SK-N-SH (cell line): ENCODE measurements around the gene MRPS26. TPM values are rescaled to one million over a fixed set of nuclear protein-coding genes. Genes with fewer than 3 reads are reported as not detected.

Experiments used
- CTCF ChIA-PET: fragments of 300-600, 350-600 bp; formaldehyde crosslinking; extraction: SDS; loops from one replicate; lab custom pipeline; 2021; lab: Yijun Ruan, JAX
- POLR2A ChIA-PET: fragments of 350-600 bp; sonication (Branson Sonifier 250); formaldehyde crosslinking; extraction: SDS; loops from one replicate; lab custom pipeline; 2020; ENCODE audit warnings: antibody characterized with exemption, inconsistent platforms; lab: Yijun Ruan, JAX
- DNase-seq: peaks from one replicate; pipeline ENCODE4 v3.0.0; 2012
- H2AFZ ChIP-seq: fragments of 200-600 bp; sonication (generic); 2 replicates; pipeline ENCODE4 v1.8.1; 2016; ENCODE audit warnings: antibody characterized with exemption, mild to moderate bottlenecking, low read depth
- H3F3A ChIP-seq: fragments of 200-600 bp; sonication (generic); replicated peaks from 2 replicates; pipeline ENCODE3; 2016; ENCODE audit warnings: antibody characterized with exemption, mild to moderate bottlenecking; ENCODE audit not compliant: insufficient read depth
- H3K27ac ChIP-seq, 2 experiments: fragments of 200-500 bp in 1 of 2; fragments of 200-600 bp in 1 of 2; sonication (Bioruptor generic) in 1 of 2; sonication (generic), shearing (Covaris generic) in 1 of 2; 2 replicates each; pipeline versions ENCODE4 v1.5.1 to v1.6.1; 2014 to 2016; ENCODE audit warnings: low read depth in 2 of 2, inconsistent platforms in 1 of 2, low read length in 1 of 2, mild to moderate bottlenecking in 1 of 2, mixed read lengths in 1 of 2
- H3K27me3 ChIP-seq: fragments of 200-600 bp; sonication (generic), shearing (Covaris generic); 2 replicates; pipeline ENCODE4 v1.6.1; 2016; ENCODE audit warnings: mixed run types; ENCODE audit not compliant: insufficient read depth
- H3K36me3 ChIP-seq, 2 experiments: fragments of 200-500 bp in 1 of 2; fragments of 200-600 bp in 1 of 2; sonication (Bioruptor generic) in 1 of 2; sonication (generic) in 1 of 2; replicated peaks in 1 of 2; 2 replicates each; pipeline versions ENCODE3 to v1.5.1; 2014 to 2016; ENCODE audit warnings: low read length in 1 of 2, mild to moderate bottlenecking in 1 of 2; ENCODE audit not compliant: insufficient read depth in 2 of 2, control insufficient read depth in 1 of 2
- H3K4me1 ChIP-seq, 2 experiments: fragments of 200-500 bp in 1 of 2; fragments of 200-600 bp in 1 of 2; sonication (Bioruptor generic) in 1 of 2; sonication (generic), shearing (Covaris generic) in 1 of 2; 2 replicates each; pipeline versions ENCODE4 v1.5.1 to v1.6.1; 2014 to 2016; ENCODE audit warnings: low read depth in 1 of 2, low read length in 1 of 2, mixed run types in 1 of 2; ENCODE audit not compliant: insufficient read depth in 2 of 2, control insufficient read depth in 1 of 2
- H3K4me2 ChIP-seq: fragments of 200-600 bp; sonication (generic), shearing (Covaris generic); 2 replicates; pipeline ENCODE4 v1.6.1; 2017; ENCODE audit warnings: mixed run types
- H3K4me3 ChIP-seq, 2 experiments: fragments of 200-500 bp in 1 of 2; fragments of 200-600 bp in 1 of 2; sonication (Bioruptor generic) in 1 of 2; sonication (generic), shearing (Covaris generic) in 1 of 2; 2 replicates each; pipeline versions ENCODE4 v1.5.1 to v1.8.1; 2014 to 2016; ENCODE audit warnings: low read depth in 2 of 2, inconsistent platforms in 1 of 2, low read length in 1 of 2, mild to moderate bottlenecking in 1 of 2, mixed read lengths in 1 of 2, moderate library complexity in 1 of 2
- H3K79me2 ChIP-seq: fragments of 200-600 bp; sonication (generic); 2 replicates; pipeline ENCODE4 v1.8.1; 2017; ENCODE audit warnings: mild to moderate bottlenecking; ENCODE audit not compliant: insufficient read depth
- H3K9ac ChIP-seq: fragments of 200-600 bp; sonication (generic); 2 replicates; pipeline ENCODE4 v1.6.1; 2017; ENCODE audit warnings: mixed run types
- H3K9me2 ChIP-seq: fragments of 200-600 bp; sonication (generic); 2 replicates; pipeline ENCODE4 v1.6.1; 2017; ENCODE audit warnings: mixed run types
- H3K9me3 ChIP-seq: fragments of 200-600 bp; sonication (generic); 2 replicates; pipeline ENCODE4 v1.6.1; 2017; ENCODE audit warnings: mixed run types, mild to moderate bottlenecking, moderate library complexity
- H4K20me1 ChIP-seq: fragments of 200-600 bp; sonication (generic); 2 replicates; pipeline ENCODE4 v1.6.1; 2017; ENCODE audit warnings: mild to moderate bottlenecking, mixed run types; ENCODE audit not compliant: insufficient read depth
- CHD2 ChIP-seq: fragments of 150-350 bp; IDR thresholded peaks from 2 replicates; pipeline ENCODE4 v1.6.1; 2018; ENCODE audit warnings: low read length; ENCODE audit not compliant: partially characterized antibody
- ELF1 ChIP-seq: IDR thresholded peaks from 2 replicates; pipeline ENCODE4 v1.4.0; 2012
- EP300 ChIP-seq, 2 experiments: IDR thresholded peaks; 2 replicates each; pipeline versions ENCODE4 v1.4.0 to v1.6.1; 2012; ENCODE audit warnings: borderline replicate concordance in 1 of 2, low read depth in 1 of 2, low read length in 1 of 2
- EZH2phosphoT487 ChIP-seq: fragments of 200-600 bp; sonication (generic); IDR thresholded peaks from 2 replicates; pipeline ENCODE4 v1.6.1; 2017; ENCODE audit warnings: low read depth, mixed run types, mild to moderate bottlenecking, antibody characterized with exemption, moderate library complexity, borderline replicate concordance
- FOSL2 ChIP-seq: IDR thresholded peaks from 2 replicates; pipeline ENCODE4 v1.4.0; 2012; ENCODE audit warnings: low read depth, mild to moderate bottlenecking, moderate library complexity, borderline replicate concordance
- FOXJ3 ChIP-seq: sonication (generic); formaldehyde crosslinking; IDR thresholded peaks from 2 replicates; pipeline ENCODE4 v1.5.1; 2020; ENCODE audit warnings: mild to moderate bottlenecking, missing genetic modification reagents
- FOXM1 ChIP-seq: IDR thresholded peaks from 2 replicates; pipeline ENCODE4 v1.4.0; 2012; ENCODE audit warnings: low read depth, mild to moderate bottlenecking
- GATA2 ChIP-seq: sonication (generic); formaldehyde crosslinking; IDR thresholded peaks from 2 replicates; pipeline ENCODE4 v1.5.0; 2020; ENCODE audit warnings: mild to moderate bottlenecking, missing genetic modification reagents
- JUND ChIP-seq: IDR thresholded peaks from 2 replicates; pipeline ENCODE4 v1.4.0; 2012
- MEF2A ChIP-seq: IDR thresholded peaks from 2 replicates; pipeline ENCODE4 v1.4.0; 2012; ENCODE audit warnings: low read depth, borderline replicate concordance
- MXI1 ChIP-seq: IDR thresholded peaks from 2 replicates; pipeline ENCODE4 v1.6.1; 2012; ENCODE audit warnings: mild to moderate bottlenecking, low read depth, low read length, improper control_type of control experiment
- NFIC ChIP-seq: IDR thresholded peaks from 2 replicates; pipeline ENCODE4 v1.4.0; 2012; ENCODE audit warnings: borderline replicate concordance
- NRF1 ChIP-seq: IDR thresholded peaks from 2 replicates; pipeline ENCODE4 v1.6.1; 2012; ENCODE audit warnings: low read depth, mild to moderate bottlenecking, low read length
- POLR2AphosphoS5 ChIP-seq: IDR thresholded peaks from 2 replicates; pipeline ENCODE4 v1.6.1; 2012; ENCODE audit warnings: low read depth, low read length
- RAD21 ChIP-seq: IDR thresholded peaks from 2 replicates; pipeline ENCODE4 v1.6.1; 2012; ENCODE audit warnings: mild to moderate bottlenecking, low read length
- RCOR1 ChIP-seq: fragments of 150-350 bp; IDR thresholded peaks from 2 replicates; pipeline ENCODE4 v1.6.1; 2017; ENCODE audit warnings: antibody characterized with exemption, low read length
- RFX5 ChIP-seq: IDR thresholded peaks from 2 replicates; pipeline ENCODE4 v1.6.1; 2012; ENCODE audit warnings: mild to moderate bottlenecking, improper control_type of control experiment, low read length
- RXRA ChIP-seq: IDR thresholded peaks from 2 replicates; pipeline ENCODE4 v1.4.0; 2012; ENCODE audit warnings: low read depth, mild to moderate bottlenecking, borderline replicate concordance
- SIN3A ChIP-seq: IDR thresholded peaks from 2 replicates; pipeline ENCODE4 v1.6.1; 2012; ENCODE audit warnings: low read depth, mild to moderate bottlenecking, low read length, moderate library complexity, borderline replicate concordance
- TAF1 ChIP-seq: IDR thresholded peaks from 2 replicates; pipeline ENCODE4 v1.6.1; 2012; ENCODE audit warnings: low read depth, mild to moderate bottlenecking, low read length, moderate library complexity, borderline replicate concordance
- TCF12 ChIP-seq: IDR thresholded peaks from 2 replicates; pipeline ENCODE4 v1.4.0; 2012
- TEAD4 ChIP-seq: IDR thresholded peaks from 2 replicates; pipeline ENCODE4 v1.4.0; 2012; ENCODE audit warnings: mild to moderate bottlenecking, borderline replicate concordance; ENCODE audit not compliant: insufficient read depth
- WGBS: methylation state at CpG from one replicate; pipeline ENCODE4 v1.1.6; 2017; ENCODE audit warnings: low lambda C conversion rate; 5-methylcytosine and 5-hydroxymethylcytosine counted together
- polyA plus RNA-seq, 3 experiments: library from polyadenylated mRNA; depleted of rRNA; stranded (reverse); fragments of >200 nt; gene quantifications; 2 replicates each; pipeline ENCODE4 v1.2.3, GENCODE V29; 2012
- TF ChIP-seq, protein P1 (sequence below): IDR thresholded peaks from 2 replicates; pipeline ENCODE4; 2012
- TF ChIP-seq, protein P2 (sequence below): fragments of 150-350 bp; IDR thresholded peaks from 2 replicates; pipeline ENCODE4 v1.6.1; 2016; ENCODE audit warnings: mild to moderate bottlenecking, low read depth, low read length
- TF ChIP-seq, protein P3 (sequence below): IDR thresholded peaks from 2 replicates; pipeline ENCODE4 v1.4.0; 2012; ENCODE audit warnings: low read depth, borderline replicate concordance
- TF ChIP-seq, protein P4 (sequence below): fragments of 150-350 bp; IDR thresholded peaks from 2 replicates; pipeline ENCODE4 v1.6.1; 2017; ENCODE audit warnings: antibody characterized with exemption, low read length, low read depth, borderline replicate concordance
- TF ChIP-seq, protein P5 (sequence below): fragments of 200-600 bp; sonication (generic); IDR thresholded peaks from 2 replicates; pipeline ENCODE4 v1.6.1; 2017; ENCODE audit warnings: antibody characterized with exemption, mild to moderate bottlenecking, moderate library complexity

MRPS26 gene
- polyA plus RNA-seq (2012; rRNA removed): 114 and 152 TPM in 2 replicates
- 91.5 and 118 TPM in 2 replicates for polyA plus RNA-seq (2012; cell fraction: cytosol; rRNA removed)
- polyA plus RNA-seq (2012; cell fraction: nucleus; rRNA removed): 94.2 and 127 TPM in 2 replicates

DNA sequence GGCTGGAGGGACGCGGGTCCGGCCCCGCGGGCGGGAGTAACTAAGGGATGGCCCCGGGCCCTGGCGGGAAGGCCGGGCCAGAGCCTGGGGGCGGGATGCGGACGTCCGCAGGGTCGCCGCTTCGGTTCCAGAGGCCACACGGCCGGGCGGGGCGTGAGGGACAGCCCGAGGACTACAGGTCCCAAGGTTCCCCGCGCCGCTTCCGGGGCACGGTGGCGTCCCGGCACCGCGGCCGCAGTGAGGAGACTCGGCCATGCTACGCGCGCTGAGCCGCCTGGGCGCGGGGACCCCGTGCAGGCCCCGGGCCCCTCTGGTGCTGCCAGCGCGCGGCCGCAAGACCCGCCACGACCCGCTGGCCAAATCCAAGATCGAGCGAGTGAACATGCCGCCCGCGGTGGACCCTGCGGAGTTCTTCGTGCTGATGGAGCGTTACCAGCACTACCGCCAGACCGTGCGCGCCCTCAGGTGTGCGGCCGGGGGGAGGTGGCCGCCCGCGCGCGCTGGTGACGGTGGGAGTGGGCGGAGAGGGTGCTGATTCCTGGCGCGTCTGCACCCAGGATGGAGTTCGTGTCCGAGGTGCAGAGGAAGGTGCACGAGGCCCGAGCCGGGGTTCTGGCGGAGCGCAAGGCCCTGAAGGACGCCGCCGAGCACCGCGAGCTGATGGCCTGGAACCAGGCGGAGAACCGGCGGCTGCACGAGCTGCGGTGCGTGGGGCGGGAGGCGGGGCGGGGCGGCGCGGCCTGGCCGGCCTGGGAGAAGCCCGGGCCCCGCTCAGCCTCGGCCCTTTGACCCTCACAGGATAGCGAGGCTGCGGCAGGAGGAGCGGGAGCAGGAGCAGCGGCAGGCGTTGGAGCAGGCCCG lies at the start of gene MRPS26:
TSS of gene MRPS26 (plus strand) at position 237 of the 861 bp plus-strand sequence. CDS start at position 254, 17 bp downstream.
- Histone ChIP-seq H3K9me3 (no peaks in the 10 kb centered on the region), H4K20me1 (0 out of 2 replicates have a peak, but pooled peaks cover 5% of the 10 kb centered on the region), H3K4me1 (peaks cover 5 to 17% of the 10 kb centered on the region in 2 experiments; a peak in 2 of 4 replicates), H2AFZ (peak within 1 kb of the TSS; percentile 53; the same call in 1 of the 2 replicates), H3K27me3 (no peaks in the 10 kb centered on the region), H3K9ac (peak within 1 kb of the TSS; percentile 80), H3K27ac (peak within 1 kb of the TSS; percentile 54 to 96), H3K79me2 (peaks cover 21% of the 10 kb centered on the region), H3K4me3 (peak within 1 kb of the TSS; percentile 78 to 97), H3F3A (peaks cover 4% of the 10 kb centered on the region), H3K9me2 (no peaks in the 10 kb centered on the region), H3K4me2 (peak within 1 kb of the TSS; percentile 94), H3K36me3 (peaks cover 12 to 27% of the 10 kb centered on the region in 2 experiments)
- ChIA-PET POLR2A (interaction anchor here (1.0 to 1.1 kb wide), 2 partner anchors 113 to 171 kb away, joined by 3 read pairs; partner anchors contain the start of genes FASTKD5 and UBOX5), CTCF (interaction anchor here (1.5 kb wide), 1 partner anchor 8 kb away, joined by 7 read pairs; no protein-coding TSS in a partner anchor)
- 2% methylated on average over 41 of the region's 104 CpGs for WGBS
- DNase-seq: peak; percentile 96
- TF ChIP-seq TEAD4: 0 out of 2 replicates have a peak, but pooled peaks have one; percentile 13
- no peak for TF ChIP-seq RFX5
- no peak for TF ChIP-seq GATA2 (CRISPR knock-in tag)
- TF ChIP-seq FOSL2: no peak
- no peak for TF ChIP-seq RXRA
- TF ChIP-seq RCOR1: no peak
- no peak for TF ChIP-seq RAD21
- TF ChIP-seq POLR2AphosphoS5: peak; percentile 61; the same call in 1 of the 2 replicates
- no peak for TF ChIP-seq TCF12
- peak; percentile 86 for TF ChIP-seq ELF1
- no peak for TF ChIP-seq NFIC
- TF ChIP-seq, protein P1, sequence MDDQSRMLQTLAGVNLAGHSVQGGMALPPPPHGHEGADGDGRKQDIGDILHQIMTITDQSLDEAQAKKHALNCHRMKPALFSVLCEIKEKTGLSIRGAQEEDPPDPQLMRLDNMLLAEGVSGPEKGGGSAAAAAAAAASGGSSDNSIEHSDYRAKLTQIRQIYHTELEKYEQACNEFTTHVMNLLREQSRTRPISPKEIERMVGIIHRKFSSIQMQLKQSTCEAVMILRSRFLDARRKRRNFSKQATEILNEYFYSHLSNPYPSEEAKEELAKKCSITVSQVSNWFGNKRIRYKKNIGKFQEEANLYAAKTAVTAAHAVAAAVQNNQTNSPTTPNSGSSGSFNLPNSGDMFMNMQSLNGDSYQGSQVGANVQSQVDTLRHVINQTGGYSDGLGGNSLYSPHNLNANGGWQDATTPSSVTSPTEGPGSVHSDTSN: no peak
- TF ChIP-seq MEF2A: no peak
- peak; percentile 71; the same call in 1 of the 2 replicates for TF ChIP-seq SIN3A
- no peak for TF ChIP-seq JUND
- TF ChIP-seq NRF1: no peak
- no peak for TF ChIP-seq CHD2
- TF ChIP-seq TAF1: peak; percentile 50
- peak; percentile 86 for TF ChIP-seq MXI1
- TF ChIP-seq, protein P2, sequence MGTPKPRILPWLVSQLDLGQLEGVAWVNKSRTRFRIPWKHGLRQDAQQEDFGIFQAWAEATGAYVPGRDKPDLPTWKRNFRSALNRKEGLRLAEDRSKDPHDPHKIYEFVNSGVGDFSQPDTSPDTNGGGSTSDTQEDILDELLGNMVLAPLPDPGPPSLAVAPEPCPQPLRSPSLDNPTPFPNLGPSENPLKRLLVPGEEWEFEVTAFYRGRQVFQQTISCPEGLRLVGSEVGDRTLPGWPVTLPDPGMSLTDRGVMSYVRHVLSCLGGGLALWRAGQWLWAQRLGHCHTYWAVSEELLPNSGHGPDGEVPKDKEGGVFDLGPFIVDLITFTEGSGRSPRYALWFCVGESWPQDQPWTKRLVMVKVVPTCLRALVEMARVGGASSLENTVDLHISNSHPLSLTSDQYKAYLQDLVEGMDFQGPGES: no peak
- no peak for TF ChIP-seq FOXM1
- TF ChIP-seq, protein P3, sequence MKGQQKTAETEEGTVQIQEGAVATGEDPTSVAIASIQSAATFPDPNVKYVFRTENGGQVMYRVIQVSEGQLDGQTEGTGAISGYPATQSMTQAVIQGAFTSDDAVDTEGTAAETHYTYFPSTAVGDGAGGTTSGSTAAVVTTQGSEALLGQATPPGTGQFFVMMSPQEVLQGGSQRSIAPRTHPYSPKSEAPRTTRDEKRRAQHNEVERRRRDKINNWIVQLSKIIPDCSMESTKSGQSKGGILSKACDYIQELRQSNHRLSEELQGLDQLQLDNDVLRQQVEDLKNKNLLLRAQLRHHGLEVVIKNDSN: 0 out of 2 replicates have a peak, but pooled peaks have one; percentile 4
- TF ChIP-seq FOXJ3 (CRISPR knock-in tag): no peak
- TF ChIP-seq, protein P4, sequence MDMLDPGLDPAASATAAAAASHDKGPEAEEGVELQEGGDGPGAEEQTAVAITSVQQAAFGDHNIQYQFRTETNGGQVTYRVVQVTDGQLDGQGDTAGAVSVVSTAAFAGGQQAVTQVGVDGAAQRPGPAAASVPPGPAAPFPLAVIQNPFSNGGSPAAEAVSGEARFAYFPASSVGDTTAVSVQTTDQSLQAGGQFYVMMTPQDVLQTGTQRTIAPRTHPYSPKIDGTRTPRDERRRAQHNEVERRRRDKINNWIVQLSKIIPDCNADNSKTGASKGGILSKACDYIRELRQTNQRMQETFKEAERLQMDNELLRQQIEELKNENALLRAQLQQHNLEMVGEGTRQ: no peak
- TF ChIP-seq EZH2phosphoT487: no peak
- TF ChIP-seq, protein P5, sequence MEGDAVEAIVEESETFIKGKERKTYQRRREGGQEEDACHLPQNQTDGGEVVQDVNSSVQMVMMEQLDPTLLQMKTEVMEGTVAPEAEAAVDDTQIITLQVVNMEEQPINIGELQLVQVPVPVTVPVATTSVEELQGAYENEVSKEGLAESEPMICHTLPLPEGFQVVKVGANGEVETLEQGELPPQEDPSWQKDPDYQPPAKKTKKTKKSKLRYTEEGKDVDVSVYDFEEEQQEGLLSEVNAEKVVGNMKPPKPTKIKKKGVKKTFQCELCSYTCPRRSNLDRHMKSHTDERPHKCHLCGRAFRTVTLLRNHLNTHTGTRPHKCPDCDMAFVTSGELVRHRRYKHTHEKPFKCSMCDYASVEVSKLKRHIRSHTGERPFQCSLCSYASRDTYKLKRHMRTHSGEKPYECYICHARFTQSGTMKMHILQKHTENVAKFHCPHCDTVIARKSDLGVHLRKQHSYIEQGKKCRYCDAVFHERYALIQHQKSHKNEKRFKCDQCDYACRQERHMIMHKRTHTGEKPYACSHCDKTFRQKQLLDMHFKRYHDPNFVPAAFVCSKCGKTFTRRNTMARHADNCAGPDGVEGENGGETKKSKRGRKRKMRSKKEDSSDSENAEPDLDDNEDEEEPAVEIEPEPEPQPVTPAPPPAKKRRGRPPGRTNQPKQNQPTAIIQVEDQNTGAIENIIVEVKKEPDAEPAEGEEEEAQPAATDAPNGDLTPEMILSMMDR: no peak
- peak in 1 of 2 experiments; percentile 6; a peak in 1 of 4 replicates for TF ChIP-seq EP300 (IDR thresholded peaks at IDR 0.05; ENCODE audit: borderline replicate concordance in 1 of 2, low read depth in 1 of 2, low read length in 1 of 2)
